ENCODE data around the gene SIRPA.

DNA sequence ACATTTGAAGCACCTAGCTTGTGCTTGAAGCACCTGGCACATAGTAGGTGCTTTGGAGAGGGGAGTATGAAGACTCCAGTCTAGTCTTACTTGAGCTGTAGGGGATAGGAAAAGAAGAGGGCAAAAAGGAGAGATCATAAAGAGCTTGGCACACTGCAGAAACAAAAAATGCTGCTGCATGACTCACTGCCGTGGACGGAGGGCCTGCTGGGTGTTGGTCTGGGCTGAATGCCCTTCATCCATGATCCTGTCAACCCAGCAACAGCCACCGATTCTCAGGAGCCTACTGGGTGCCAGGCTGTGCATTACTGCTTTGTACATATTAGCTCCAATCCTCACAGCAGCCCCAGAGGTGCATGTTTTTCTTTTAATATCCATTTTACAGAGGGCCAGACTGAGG is 92.6 kb downstream of the SIRPA start:
- TF ChIP-seq SPI1 (IDR thresholded peaks at IDR 0.05; ENCODE audit: borderline replicate concordance, insufficient read depth, low read depth, low read length), result no peak
- no peak for TF ChIP-seq CHD2 (IDR thresholded peaks at IDR 0.05; ENCODE audit: borderline replicate concordance, low read depth, low read length)
- TF ChIP-seq, protein P1, sequence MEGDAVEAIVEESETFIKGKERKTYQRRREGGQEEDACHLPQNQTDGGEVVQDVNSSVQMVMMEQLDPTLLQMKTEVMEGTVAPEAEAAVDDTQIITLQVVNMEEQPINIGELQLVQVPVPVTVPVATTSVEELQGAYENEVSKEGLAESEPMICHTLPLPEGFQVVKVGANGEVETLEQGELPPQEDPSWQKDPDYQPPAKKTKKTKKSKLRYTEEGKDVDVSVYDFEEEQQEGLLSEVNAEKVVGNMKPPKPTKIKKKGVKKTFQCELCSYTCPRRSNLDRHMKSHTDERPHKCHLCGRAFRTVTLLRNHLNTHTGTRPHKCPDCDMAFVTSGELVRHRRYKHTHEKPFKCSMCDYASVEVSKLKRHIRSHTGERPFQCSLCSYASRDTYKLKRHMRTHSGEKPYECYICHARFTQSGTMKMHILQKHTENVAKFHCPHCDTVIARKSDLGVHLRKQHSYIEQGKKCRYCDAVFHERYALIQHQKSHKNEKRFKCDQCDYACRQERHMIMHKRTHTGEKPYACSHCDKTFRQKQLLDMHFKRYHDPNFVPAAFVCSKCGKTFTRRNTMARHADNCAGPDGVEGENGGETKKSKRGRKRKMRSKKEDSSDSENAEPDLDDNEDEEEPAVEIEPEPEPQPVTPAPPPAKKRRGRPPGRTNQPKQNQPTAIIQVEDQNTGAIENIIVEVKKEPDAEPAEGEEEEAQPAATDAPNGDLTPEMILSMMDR (IDR thresholded peaks at IDR 0.05 in 2 of 3, conservative IDR thresholded peaks at IDR 0.05 in 1 of 3; ENCODE audit: control insufficient read depth in 2 of 3, extremely low read depth in 1 of 3, insufficient read depth in 1 of 3, low read depth in 3 of 3, low read length in 3 of 3), result no peak
- TF ChIP-seq EP300 (IDR thresholded peaks at IDR 0.05; ENCODE audit: borderline replicate concordance in 1 of 2, control insufficient read depth in 1 of 2, low read depth in 2 of 2, low read length in 2 of 2), result no peak
- TF ChIP-seq EZH2 (IDR thresholded peaks at IDR 0.05; ENCODE audit: borderline replicate concordance, control insufficient read depth, low read depth, low read length), result no peak

All from GM12878 (cell line).